ENCODE measurements around the gene PRLHR. TPM values are rescaled to one million over a fixed set of nuclear protein-coding genes. Genes with fewer than 3 reads are reported as not detected.

Gene PRLHR
- total RNA-seq (2012; rRNA removed) (not detected in 2 replicates), polyA plus RNA-seq (2012; rRNA removed) (not detected in 2 replicates), Bru-seq, nascent RNA (not detected), BruChase-seq, experiment 1, labeled RNA remaining after a 6-hour chase (percentile 10 among the genes with signal in this experiment), BruChase-seq, experiment 2, labeled RNA remaining after a 2-hour chase (percentile 11 among the genes with signal in this experiment)
- not detected in 2 replicates for polyA plus RNA-seq (2012; cell fraction: cytosol; rRNA removed)
- not detected in 2 replicates for polyA plus RNA-seq (2012; cell fraction: nucleus; rRNA removed; ENCODE audit: low replicate concordance)
- long read RNA-seq, result 0 reads

- no peak within 1 kb of the TSS for H4K91ac ChIP-seq (ENCODE audit: insufficient read depth, low read depth, low read length)
- no peak within 1 kb of the TSS for H4K8ac ChIP-seq (ENCODE audit: low read depth in 2 of 2, low read length in 2 of 2)
- H3K4me2 ChIP-seq (ENCODE audit: low read depth, low read length), result no peak within 1 kb of the TSS
- no peak within 1 kb of the TSS for H2AK5ac ChIP-seq (ENCODE audit: low read depth, low read length)
- H4K20me1 ChIP-seq (ENCODE audit: insufficient read depth, low read length), result no peaks in the 10 kb centered on the region
- H4K5ac ChIP-seq (ENCODE audit: low read depth, low read length), result no peak within 1 kb of the TSS
- ChIA-PET POLR2A (ENCODE audit: unreplicated experiment) (interaction anchor here (1.0 kb wide), 1 partner anchor 9 kb away, joined by 3 read pairs; no protein-coding TSS in a partner anchor), CTCF (no interaction called here)
- no peak within 1 kb of the TSS for H3K56ac ChIP-seq (ENCODE audit: extremely low read depth, insufficient read depth, low read length)
- H3K4ac ChIP-seq (ENCODE audit: low read depth, low read length), result no peak within 1 kb of the TSS
- H3K9ac ChIP-seq (ENCODE audit: low read depth, low read length), result no peak within 1 kb of the TSS
- no peak within 1 kb of the TSS for H3K14ac ChIP-seq (replicated peaks; ENCODE audit: low read depth, low read length)
- peaks cover 18% of the 10 kb centered on the region for H3K27me3 ChIP-seq (ENCODE audit: control insufficient read depth, insufficient read depth, low read length)
- dilution Hi-C loops (cut with HindIII; ENCODE audit: low sequenced_read_pairs, unreplicated experiment) (no loop called here), intact Hi-C loops (cut with micrococcal nuclease) (loop anchor here (2.0 kb wide), 1 partner anchor 33 kb away; no protein-coding TSS in a partner anchor), in situ Hi-C loops (cut with MboI; ENCODE audit: low sequenced_read_pairs) (no loop called here)
- no peak within 1 kb of the TSS for H3K27ac ChIP-seq (ENCODE audit: insufficient read depth, low read length)
- no peak within 1 kb of the TSS for H3K18ac ChIP-seq (ENCODE audit: low read depth, low read length)
- H2BK20ac ChIP-seq (ENCODE audit: low read depth, low read length), result no peak within 1 kb of the TSS
- H3K9me3 ChIP-seq (ENCODE audit: control insufficient read depth, insufficient read depth, low read length), result peaks cover 3% of the 10 kb centered on the region; the same call in 1 of the 2 replicates
- DNase-seq (peak; percentile 10), ATAC-seq (ENCODE audit: low read depth) (peak; percentile 80)
- BruUV-seq (replicated peaks), result no TSS peak
- H3K23ac ChIP-seq (ENCODE audit: low read depth, low read length), result no peak within 1 kb of the TSS
- no peak within 1 kb of the TSS for H3K4me3 ChIP-seq (ENCODE audit: insufficient read depth, low read depth, low read length)
- H3K4me1 ChIP-seq (ENCODE audit: control insufficient read depth, insufficient read depth, low read length), result no peaks in the 10 kb centered on the region
- H2BK15ac ChIP-seq (ENCODE audit: low read depth, low read length), result no peak within 1 kb of the TSS
- 9% methylated on average over 22 of the region's 52 CpGs; no CpG with 5 or more reads in 1 of the 2 experiments for WGBS, 2 experiments (ENCODE audit: extremely low coverage in 2 of 2, insufficient read length in 1 of 2)
- no peak within 1 kb of the TSS for H2AFZ ChIP-seq (replicated peaks; ENCODE audit: low read length, poor library complexity)
- H2AK9ac ChIP-seq (replicated peaks; ENCODE audit: low read depth, low read length, poor library complexity), result no peak within 1 kb of the TSS
- no peaks in the 10 kb centered on the region for H3K79me1 ChIP-seq (ENCODE audit: low read depth in 1 of 2, low read length in 2 of 2)
- no peaks in the 10 kb centered on the region for H3K36me3 ChIP-seq (ENCODE audit: control insufficient read depth, insufficient read depth, low read length)
- no peak within 1 kb of the TSS for H2BK120ac ChIP-seq (ENCODE audit: low read depth, low read length)
- H3K9me1 ChIP-seq (ENCODE audit: insufficient read depth, low read length), result no peaks in the 10 kb centered on the region
- H2BK5ac ChIP-seq (ENCODE audit: low read depth, low read length, poor library complexity, severe bottlenecking), result no peak within 1 kb of the TSS
- TF ChIP-seq RAD21 (IDR thresholded peaks at IDR 0.05; ENCODE audit: low read length), result no peak
- TF ChIP-seq CHD1 (IDR thresholded peaks at IDR 0.05; ENCODE audit: low read depth, low read length), result no peak
- no peak for TF ChIP-seq RFX5 (IDR thresholded peaks at IDR 0.05; ENCODE audit: low read depth, low read length)
- TF ChIP-seq RCOR1 (IDR thresholded peaks at IDR 0.05; ENCODE audit: insufficient replicate concordance, low read length), result no peak
- TF ChIP-seq FOS (IDR thresholded peaks at IDR 0.05; ENCODE audit: low read depth, low read length), result no peak
- no peak for TF ChIP-seq CEBPB (IDR thresholded peaks at IDR 0.05; ENCODE audit: low read depth, low read length)
- TF ChIP-seq SMC3 (IDR thresholded peaks at IDR 0.05; ENCODE audit: low read depth, low read length), result no peak
- TF ChIP-seq ELK1 (IDR thresholded peaks at IDR 0.05; ENCODE audit: borderline replicate concordance, low read depth, low read length), result no peak
- no peak for TF ChIP-seq MAFK (IDR thresholded peaks at IDR 0.05; ENCODE audit: low read depth, low read length)
- TF ChIP-seq MAZ (IDR thresholded peaks at IDR 0.05; ENCODE audit: borderline replicate concordance, low read depth, low read length), result no peak
- no peak for TF ChIP-seq BHLHE40 (IDR thresholded peaks at IDR 0.05; ENCODE audit: low read depth, low read length)
- TF ChIP-seq USF2 (IDR thresholded peaks at IDR 0.05; ENCODE audit: low read depth, low read length), result no peak
- TF ChIP-seq MXI1 (IDR thresholded peaks at IDR 0.05; ENCODE audit: borderline replicate concordance, low read depth, low read length), result no peak
- no peak for TF ChIP-seq POLR2A (IDR thresholded peaks at IDR 0.05; ENCODE audit: low read depth, low read length)
These were observed at the start of gene PRLHR for GRCh38 chr10:118595598-118596425. Gene PRLHR, minus strand, starts transcription at chr10:118595648. Its CDS starts 404 bp downstream, at chr10:118595244.
